ENCODE results near the gene ARIH2. TPM values are rescaled to one million over a fixed set of nuclear protein-coding genes. Genes with fewer than 3 reads are reported as not detected.
"Not testable (repeated sequence)": the region's sequence is repeated elsewhere in the genome, so short reads cannot be mapped to it uniquely, and the experiment has no call there.

The ARIH2 gene
- total RNA-seq, result 149 TPM
- long read RNA-seq, full-length matches to known transcripts, result 91 of 156 reads
- long read RNA-seq, partial matches to known transcripts, result 15 of 156 reads
- long read RNA-seq, other reads (novel, unspliced or antisense), result 50 of 156 reads

GRCh38 chr3:48918388-48919214, at the start of gene ARIH2:
Gene ARIH2, plus strand, starts transcription at chr3:48918842. Its CDS starts 8,717 bp downstream, at chr3:48927559.
- intact Hi-C loops (cut with DNase I), result loop anchor here (1.0 to 5.0 kb wide), 2 partner anchors 20 to 34 kb away; partner anchors contain the start of gene SLC25A20
- peak; percentile 98 for ATAC-seq
- DNase-seq (ENCODE audit: missing footprints), result peak; percentile 96

- no peak for DNase-seq (ENCODE audit: missing footprints)
- intact Hi-C loops (cut with DNase I), result no loop called here
- no peak for ATAC-seq
These were observed 41.0 kb upstream of the ARIH2 start for GRCh38 chr3:48877671-48878070.

- intact Hi-C loops (cut with DNase I), result no loop called here
- no peak for ATAC-seq
- no peak for DNase-seq (ENCODE audit: missing footprints)
These were observed 39.2 kb upstream of the ARIH2 start for GRCh38 chr3:48879307-48879993.

- DNase-seq (ENCODE audit: missing footprints) (no peak), ATAC-seq (no peak)
- intact Hi-C loops (cut with DNase I), result no loop called here
These were observed 38.7 kb upstream of the ARIH2 start for GRCh38 chr3:48879994-48880377.

- DNase-seq (ENCODE audit: missing footprints) (no peak), ATAC-seq (peak; percentile 67)
- intact Hi-C loops (cut with DNase I), result no loop called here
These were observed 37.6 kb upstream of the ARIH2 start for GRCh38 chr3:48881006-48881405.

GRCh38 chr3:48881652-48882114, 37.0 kb upstream of the ARIH2 start:
- intact Hi-C loops (cut with DNase I), result no loop called here
- DNase-seq (ENCODE audit: missing footprints), result no peak
- peak; percentile 64 for ATAC-seq

- DNase-seq (ENCODE audit: missing footprints) (no peak), ATAC-seq (no peak)
- intact Hi-C loops (cut with DNase I), result no loop called here
These were observed 32.9 kb upstream of the ARIH2 start for GRCh38 chr3:48885753-48886152.

GRCh38 chr3:48891606-48892005, 27.0 kb upstream of the ARIH2 start:
- DNase-seq (ENCODE audit: missing footprints) (no peak), ATAC-seq (no peak)
- intact Hi-C loops (cut with DNase I), result no loop called here

GRCh38 chr3:48894516-48894915, 24.1 kb upstream of the ARIH2 start:
- intact Hi-C loops (cut with DNase I), result no loop called here
- no peak for ATAC-seq
- no peak for DNase-seq (ENCODE audit: missing footprints)

- ATAC-seq (no peak), DNase-seq (ENCODE audit: missing footprints) (no peak)
- intact Hi-C loops (cut with DNase I), result no loop called here
These were observed 21.7 kb upstream of the ARIH2 start for GRCh38 chr3:48896936-48897335.

GRCh38 chr3:48897460-48898376, 20.9 kb upstream of the ARIH2 start:
- intact Hi-C loops (cut with DNase I), result loop anchor here (1.0 kb wide), 1 partner anchor 21 kb away; the partner anchor contains the start of gene ARIH2
- ATAC-seq, result peak; percentile 9
- no peak for DNase-seq (ENCODE audit: missing footprints)

- intact Hi-C loops (cut with DNase I), result loop anchor here (1.0 kb wide), 1 partner anchor 20 kb away; the partner anchor contains the start of gene ARIH2
These were observed 20.0 kb upstream of the ARIH2 start, which contains the start of gene SLC25A20 for GRCh38 chr3:48898383-48899234. Gene SLC25A20, minus strand, starts transcription at chr3:48898882. Its CDS starts 88 bp downstream, at chr3:48898794.

GRCh38 chr3:48899273-48899672, 19.4 kb upstream of the ARIH2 start:
- intact Hi-C loops (cut with DNase I), result no loop called here
- no peak for ATAC-seq
- no peak for DNase-seq (ENCODE audit: missing footprints)

More at GRCh38 chr3:48898383-48899234, 20.0 kb upstream of the ARIH2 start, which contains the start of gene SLC25A20:
- DNase-seq (ENCODE audit: missing footprints) (peak; percentile 96), ATAC-seq (peak; percentile 98)

GRCh38 chr3:48907026-48907425, 11.6 kb upstream of the ARIH2 start:
- intact Hi-C loops (cut with DNase I); ATAC-seq; DNase-seq (ENCODE audit: missing footprints): not testable (repeated sequence)

GRCh38 chr3:48915296-48915695, 3.3 kb upstream of the ARIH2 start:
- no peak for ATAC-seq
- intact Hi-C loops (cut with DNase I), result loop anchor here (5.0 kb wide), 1 partner anchor 37 kb away; no protein-coding TSS in a partner anchor
- DNase-seq (ENCODE audit: missing footprints), result no peak

GRCh38 chr3:48919215-48920138, 835 bp downstream of the ARIH2 start:
- DNase-seq (ENCODE audit: missing footprints) (peak; percentile 81), ATAC-seq (peak; percentile 38)
- intact Hi-C loops (cut with DNase I), result loop anchor here (5.0 kb wide), 1 partner anchor 33 kb away; no protein-coding TSS in a partner anchor

Data from Right ventricle myocardium inferior (tissue), 1 donor.